Hepatocyte (in vitro differentiated cells): ENCODE data around the gene CDO1. TPM values are rescaled to one million over a fixed set of nuclear protein-coding genes. Genes with fewer than 3 reads are reported as not detected.
"Not testable (repeated sequence)": the region's sequence is repeated elsewhere in the genome, so short reads cannot be mapped to it uniquely, and the experiment has no call there.

Source experiments
- DNase-seq: peaks from one replicate; pipeline ENCODE4 v3.0.0-alpha.2; 2016; ENCODE audit warnings: low spot score
- H2AFZ ChIP-seq: fragments of 200-600 bp; sonication (generic); 2 replicates; pipeline ENCODE4 v1.6.0; 2016; ENCODE audit warnings: antibody characterized with exemption, mild to moderate bottlenecking
- H3K27ac ChIP-seq: fragments of 200-600 bp; sonication (generic); 2 replicates; pipeline ENCODE4 v1.5.1; 2016; ENCODE audit warnings: mild to moderate bottlenecking
- H3K27me3 ChIP-seq: fragments of 200-600 bp; sonication (generic); 2 replicates; pipeline ENCODE4 v1.6.1; 2016
- H3K36me3 ChIP-seq: fragments of 200-600 bp; sonication (generic); replicated peaks from 2 replicates; pipeline ENCODE4 v1.5.1; 2016; ENCODE audit warnings: low read depth; ENCODE audit not compliant: insufficient read depth
- H3K4me1 ChIP-seq: fragments of 200-600 bp; sonication (generic); 2 replicates; pipeline ENCODE4 v1.5.1; 2016; ENCODE audit warnings: mild to moderate bottlenecking, moderate library complexity; ENCODE audit not compliant: insufficient read depth
- H3K4me2 ChIP-seq: fragments of 200-600 bp; sonication (generic); 2 replicates; pipeline ENCODE4 v1.6.0; 2016
- H3K4me3 ChIP-seq: fragments of 200-600 bp; sonication (generic); 2 replicates; pipeline ENCODE4 v1.5.1; 2016; ENCODE audit warnings: mild to moderate bottlenecking
- H3K79me2 ChIP-seq: fragments of 200-600 bp; sonication (generic); 2 replicates; pipeline ENCODE4 v1.6.0; 2017; ENCODE audit warnings: mild to moderate bottlenecking
- H3K9me2 ChIP-seq: fragments of 200-600 bp; sonication (generic); replicated peaks from 2 replicates; pipeline ENCODE4 v1.6.0; 2017; ENCODE audit warnings: mild to moderate bottlenecking; ENCODE audit not compliant: insufficient read depth
- H3K9me3 ChIP-seq: fragments of 200-600 bp; sonication (generic); 2 replicates; pipeline ENCODE4 v1.5.1; 2016; ENCODE audit warnings: low read depth, mild to moderate bottlenecking
- H4K20me1 ChIP-seq: fragments of 200-600 bp; sonication (generic); 2 replicates; pipeline ENCODE4 v1.6.0; 2016; ENCODE audit warnings: mild to moderate bottlenecking; ENCODE audit not compliant: insufficient read depth, poor library complexity, severe bottlenecking
- CTCF ChIP-seq: fragments of 200-600 bp; sonication (generic); IDR thresholded peaks from 2 replicates; pipeline ENCODE4 v1.5.1; 2016; ENCODE audit warnings: antibody characterized with exemption, mild to moderate bottlenecking; ENCODE audit not compliant: poor library complexity
- EZH2 ChIP-seq: fragments of 200-600 bp; sonication (generic); IDR thresholded peaks from 2 replicates; pipeline ENCODE4 v1.6.1; 2016; ENCODE audit warnings: antibody characterized with exemption, mild to moderate bottlenecking, borderline replicate concordance
- EZH2phosphoT487 ChIP-seq: fragments of 200-600 bp; sonication (generic); IDR thresholded peaks from one replicate; pipeline ENCODE4 v1.6.1; 2018; ENCODE audit warnings: antibody characterized with exemption, mild to moderate bottlenecking, low read depth, moderate library complexity; ENCODE audit not compliant: unreplicated experiment, severe bottlenecking
- WGBS: methylation state at CpG from one replicate; pipeline ENCODE4 v1.1.6; 2016; ENCODE audit warnings: low lambda C conversion rate; ENCODE audit errors: missing lambda C conversion rate; 5-methylcytosine and 5-hydroxymethylcytosine counted together
- polyA plus RNA-seq: library from polyadenylated mRNA; unstranded; fragments of >200 nt; fragmentation: Nextera tagmentation; extraction: Ambion mirVana; gene quantifications from 2 replicates; pipeline ENCODE4 v1.2.1, GENCODE V29; 2016
- total RNA-seq: library from RNA; depleted of rRNA; stranded (reverse); fragments of >200 nt; gene quantifications from 2 replicates; pipeline ENCODE4 v1.2.3, GENCODE V29; 2014

The CDO1 gene
- total and polyA plus RNA-seq, 2 experiments from 2014 or later: 17.5 to 29.8 TPM

GRCh38 chr5:115831163-115831768 is 14.8 kb upstream of the CDO1 start:
- peaks cover 5% of the 10 kb centered on the region for H3K4me1 ChIP-seq
- H3K4me3 ChIP-seq: no peak overlapping the region
- H3K27ac ChIP-seq: no peak overlapping the region
- no peaks in the 10 kb centered on the region for H3K27me3 ChIP-seq
- H2AFZ ChIP-seq: no peak overlapping the region
- peak; percentile 56 for DNase-seq
- H4K20me1 ChIP-seq: peaks cover 2% of the 10 kb centered on the region
- H3K9me2 ChIP-seq: no peaks in the 10 kb centered on the region
- 47% methylated on average over 2 of the region's 2 CpGs for WGBS
- H3K36me3 ChIP-seq: no peaks in the 10 kb centered on the region
- TF ChIP-seq CTCF: peak; percentile 83
- TF ChIP-seq EZH2: no peak
- H3K4me2 ChIP-seq: no peak overlapping the region
- H3K9me3 ChIP-seq: no peaks in the 10 kb centered on the region
- peaks cover 2% of the 10 kb centered on the region for H3K79me2 ChIP-seq

GRCh38 chr5:115829913-115830312 is 13.5 kb upstream of the CDO1 start:
- Histone ChIP-seq H3K4me3 (no peak overlapping the region), H4K20me1 (no peaks in the 10 kb centered on the region), H3K79me2 (no peaks in the 10 kb centered on the region), H3K4me2 (no peak overlapping the region), H3K9me2 (no peaks in the 10 kb centered on the region), H3K9me3 (no peaks in the 10 kb centered on the region), H3K36me3 (no peaks in the 10 kb centered on the region), H3K27me3 (no peaks in the 10 kb centered on the region), H2AFZ (no peak overlapping the region), H3K27ac (no peak overlapping the region), H3K4me1 (peaks cover 5% of the 10 kb centered on the region)
- DNase-seq: no peak
- WGBS: 97% methylated on average over 5 of the region's 5 CpGs
- TF ChIP-seq CTCF (no peak), EZH2 (no peak), EZH2phosphoT487 (no peak)

- Histone ChIP-seq H3K9me3 (no peaks in the 10 kb centered on the region), H3K27me3 (no peaks in the 10 kb centered on the region), H3K4me2 (no peak overlapping the region), H3K4me1 (peaks cover 5% of the 10 kb centered on the region), H4K20me1 (no peaks in the 10 kb centered on the region), H3K79me2 (no peaks in the 10 kb centered on the region), H2AFZ (no peak overlapping the region), H3K36me3 (no peaks in the 10 kb centered on the region), H3K4me3 (no peak overlapping the region), H3K9me2 (no peaks in the 10 kb centered on the region), H3K27ac (no peak overlapping the region)
- TF ChIP-seq EZH2: no peak
- no peak for TF ChIP-seq EZH2phosphoT487
- no peak for TF ChIP-seq CTCF
- no peak for DNase-seq
- WGBS: 99% methylated on average over 4 of the region's 4 CpGs
Measured at GRCh38 chr5:115825948-115826347, 9.5 kb upstream of the CDO1 start.

DNA sequence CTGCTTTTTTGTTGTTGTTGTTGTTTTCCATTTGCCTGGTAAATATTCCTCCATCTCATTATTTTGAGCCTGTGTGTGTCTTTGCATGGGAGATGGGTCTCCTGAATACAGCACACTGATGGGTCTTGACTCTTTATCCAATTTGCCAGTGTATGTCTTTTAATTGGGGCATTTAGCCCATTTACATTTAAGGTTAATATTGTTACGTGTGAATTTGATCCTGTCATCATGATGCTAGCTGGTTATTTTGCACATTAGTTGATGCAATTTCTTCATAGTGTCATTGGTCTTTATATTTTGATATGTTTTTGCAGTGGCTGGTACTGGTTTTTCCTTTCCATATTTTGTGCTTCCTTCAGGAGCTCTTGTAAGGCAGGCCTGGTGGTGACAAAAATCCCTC is 8.5 kb upstream of the CDO1 start:
- not testable (repeated sequence) for H3K4me1 ChIP-seq, DNase-seq, H2AFZ ChIP-seq, H3K36me3 ChIP-seq, H3K4me3 ChIP-seq, H3K9me2 ChIP-seq, H3K79me2 ChIP-seq, H3K9me3 ChIP-seq, H3K27me3 ChIP-seq, H4K20me1 ChIP-seq, H3K27ac ChIP-seq, H3K4me2 ChIP-seq
- WGBS: 96% methylated on average over 1 of the region's 1 CpG
